Kidney epithelial cell (primary cell): Measurements from ENCODE around the gene KLHL25. TPM values are rescaled to one million over a fixed set of nuclear protein-coding genes. Genes with fewer than 3 reads are reported as not detected.

ENCODE experiments used
- DNase-seq: peaks from one replicate; pipeline ENCODE4 v3.0.0-alpha.2; 2010; ENCODE audit warnings: low read depth
- H3K27me3 ChIP-seq: 2 replicates; pipeline ENCODE4 v1.6.0; 2011; ENCODE audit warnings: low read length; ENCODE audit not compliant: control insufficient read depth, insufficient read depth
- H3K36me3 ChIP-seq: 2 replicates; pipeline ENCODE4 v1.5.1; 2011; ENCODE audit warnings: low read length; ENCODE audit not compliant: control insufficient read depth, insufficient read depth
- H3K4me3 ChIP-seq: 2 replicates; pipeline ENCODE4 v1.5.1; 2011; ENCODE audit warnings: low read depth, mild to moderate bottlenecking, control low read depth, low read length
- CTCF ChIP-seq: IDR thresholded peaks from 2 replicates; pipeline ENCODE4 v1.5.1; 2011; ENCODE audit warnings: mild to moderate bottlenecking, moderate library complexity, low read length, control low read depth, inconsistent platforms; ENCODE audit not compliant: insufficient read depth, poor library complexity, severe bottlenecking
- total RNA-seq: library from RNA; depleted of rRNA; stranded (reverse); fragments of >200 nt; gene quantifications from 2 replicates; pipeline ENCODE4 v1.2.3, GENCODE V29; 2015

The KLHL25 gene
- total RNA-seq, 1 donor from 2014 or later, result 14.8 TPM

- DNase-seq, result no peak
- Histone ChIP-seq H3K27me3 (no peaks in the 10 kb centered on the region), H3K4me3 (no peak overlapping the region), H3K36me3 (no peaks in the 10 kb centered on the region)
- no peak for TF ChIP-seq CTCF
Observed at GRCh38 chr15:85723960-85724945, 70.5 kb downstream of the KLHL25 start.

- H3K4me3 ChIP-seq, result no peak overlapping the region
- H3K36me3 ChIP-seq, result no peaks in the 10 kb centered on the region
- DNase-seq, result no peak
- no peak for TF ChIP-seq CTCF
- no peaks in the 10 kb centered on the region for H3K27me3 ChIP-seq
Observed at GRCh38 chr15:85722374-85723152, 72.2 kb downstream of the KLHL25 start.

GRCh38 chr15:85718981-85719380, 75.7 kb downstream of the KLHL25 start:
- Histone ChIP-seq H3K36me3 (no peaks in the 10 kb centered on the region), H3K27me3 (no peaks in the 10 kb centered on the region), H3K4me3 (no peak overlapping the region)
- no peak for TF ChIP-seq CTCF
- DNase-seq, result no peak

- TF ChIP-seq CTCF, result no peak
Observed at GRCh38 chr15:85718271-85718971, 76.3 kb downstream of the KLHL25 start.

GRCh38 chr15:85717212-85717611, 77.5 kb downstream of the KLHL25 start:
- TF ChIP-seq CTCF, result no peak
- H3K27me3 ChIP-seq, result no peaks in the 10 kb centered on the region
- no peak overlapping the region for H3K4me3 ChIP-seq
- DNase-seq, result no peak
- H3K36me3 ChIP-seq, result no peaks in the 10 kb centered on the region

More at GRCh38 chr15:85718271-85718971, 76.3 kb downstream of the KLHL25 start:
- H3K36me3 ChIP-seq, result no peaks in the 10 kb centered on the region
- DNase-seq, result no peak
- no peak overlapping the region for H3K4me3 ChIP-seq
- H3K27me3 ChIP-seq, result no peaks in the 10 kb centered on the region
